NOMO-1 (cell line): ENCODE measurements around the gene RIPOR1.
"Not testable (repeated sequence)": the region's sequence is repeated elsewhere in the genome, so short reads cannot be mapped to it uniquely, and the experiment has no call there.

Source experiments
- DNase-seq, 2 experiments: peaks; one replicate each; lab custom pipeline; 2025; ENCODE audit not compliant: unreplicated experiment in 2 of 2; lab: John Stamatoyannopoulos, UW

The RIPOR1 gene, protein sequence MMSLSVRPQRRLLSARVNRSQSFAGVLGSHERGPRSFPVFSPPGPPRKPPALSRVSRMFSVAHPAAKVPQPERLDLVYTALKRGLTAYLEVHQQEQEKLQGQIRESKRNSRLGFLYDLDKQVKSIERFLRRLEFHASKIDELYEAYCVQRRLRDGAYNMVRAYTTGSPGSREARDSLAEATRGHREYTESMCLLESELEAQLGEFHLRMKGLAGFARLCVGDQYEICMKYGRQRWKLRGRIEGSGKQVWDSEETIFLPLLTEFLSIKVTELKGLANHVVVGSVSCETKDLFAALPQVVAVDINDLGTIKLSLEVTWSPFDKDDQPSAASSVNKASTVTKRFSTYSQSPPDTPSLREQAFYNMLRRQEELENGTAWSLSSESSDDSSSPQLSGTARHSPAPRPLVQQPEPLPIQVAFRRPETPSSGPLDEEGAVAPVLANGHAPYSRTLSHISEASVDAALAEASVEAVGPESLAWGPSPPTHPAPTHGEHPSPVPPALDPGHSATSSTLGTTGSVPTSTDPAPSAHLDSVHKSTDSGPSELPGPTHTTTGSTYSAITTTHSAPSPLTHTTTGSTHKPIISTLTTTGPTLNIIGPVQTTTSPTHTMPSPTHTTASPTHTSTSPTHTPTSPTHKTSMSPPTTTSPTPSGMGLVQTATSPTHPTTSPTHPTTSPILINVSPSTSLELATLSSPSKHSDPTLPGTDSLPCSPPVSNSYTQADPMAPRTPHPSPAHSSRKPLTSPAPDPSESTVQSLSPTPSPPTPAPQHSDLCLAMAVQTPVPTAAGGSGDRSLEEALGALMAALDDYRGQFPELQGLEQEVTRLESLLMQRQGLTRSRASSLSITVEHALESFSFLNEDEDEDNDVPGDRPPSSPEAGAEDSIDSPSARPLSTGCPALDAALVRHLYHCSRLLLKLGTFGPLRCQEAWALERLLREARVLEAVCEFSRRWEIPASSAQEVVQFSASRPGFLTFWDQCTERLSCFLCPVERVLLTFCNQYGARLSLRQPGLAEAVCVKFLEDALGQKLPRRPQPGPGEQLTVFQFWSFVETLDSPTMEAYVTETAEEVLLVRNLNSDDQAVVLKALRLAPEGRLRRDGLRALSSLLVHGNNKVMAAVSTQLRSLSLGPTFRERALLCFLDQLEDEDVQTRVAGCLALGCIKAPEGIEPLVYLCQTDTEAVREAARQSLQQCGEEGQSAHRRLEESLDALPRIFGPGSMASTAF

DNA sequence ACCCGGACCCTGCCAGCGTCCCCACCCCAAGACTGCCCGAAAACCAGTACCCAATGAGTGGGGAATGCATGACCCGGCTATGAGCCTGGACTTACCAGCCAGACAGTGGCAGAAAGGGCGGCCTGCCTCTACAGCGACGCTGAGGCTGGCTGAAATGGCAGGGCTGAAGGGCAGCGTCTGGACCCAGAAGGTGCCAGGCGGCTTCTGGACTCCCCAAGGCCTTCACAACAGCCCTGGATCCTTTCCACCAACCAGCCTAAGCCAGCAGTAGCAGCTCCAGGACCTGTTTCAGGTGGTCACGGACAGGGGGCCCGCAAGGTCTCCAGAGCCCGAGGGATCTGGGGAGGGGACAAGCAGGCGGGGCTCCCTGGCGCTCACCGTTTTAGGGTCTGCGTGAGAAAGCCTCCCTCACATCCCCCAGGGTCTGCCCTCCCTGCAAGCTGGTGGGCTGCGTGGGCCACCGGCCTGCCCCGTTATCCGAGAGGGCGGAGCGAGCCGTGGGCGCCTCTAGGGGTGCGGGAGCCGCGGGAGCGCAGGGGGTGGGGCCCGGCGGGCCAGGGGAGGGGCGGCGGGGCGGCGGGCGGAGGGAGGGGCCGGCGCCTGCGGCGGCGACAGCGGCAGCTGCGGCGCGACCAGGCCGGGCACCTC lies at the start of gene RIPOR1:
TSS of gene RIPOR1 (plus strand) at position 608 of the 648 bp plus-strand sequence. CDS start 9,618 bp downstream, outside the sequence.
- no peak for DNase-seq

DNA sequence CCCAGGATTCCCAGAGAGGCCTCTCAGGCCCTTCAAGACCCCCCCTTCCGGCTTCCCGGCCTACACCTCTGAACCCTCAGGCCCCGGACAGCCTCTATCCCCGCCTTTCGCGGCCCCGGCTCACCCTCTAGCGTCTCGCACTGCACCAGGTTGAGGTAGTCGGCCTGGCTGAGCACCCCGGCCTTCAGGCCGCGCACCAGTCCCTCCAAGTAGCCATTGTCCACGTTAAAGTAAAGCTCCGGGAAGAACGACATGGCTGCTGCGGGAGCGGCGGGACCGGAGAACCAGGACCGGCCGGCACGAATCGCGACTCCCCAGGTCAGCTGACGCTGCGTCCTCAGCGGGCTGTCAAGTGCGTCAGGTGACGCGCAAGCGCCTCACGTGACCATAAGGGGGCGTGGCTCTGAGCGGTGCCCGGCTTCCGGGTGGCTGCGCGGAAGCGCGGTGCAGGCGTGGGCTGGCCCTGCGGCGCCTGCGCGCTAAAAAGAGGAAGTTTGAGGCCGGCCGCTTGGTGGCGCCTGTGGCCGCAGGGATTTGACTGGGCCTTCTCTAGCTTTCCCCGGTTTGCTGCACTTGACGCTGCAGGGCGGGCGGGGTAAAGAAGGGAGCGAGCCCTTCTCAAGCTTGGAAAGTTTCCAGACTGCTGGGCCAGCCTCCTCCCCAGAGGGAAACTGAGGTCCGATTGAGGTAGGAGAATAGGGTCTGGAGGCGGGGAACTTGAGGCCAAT lies 47.6 kb upstream of the RIPOR1 start, which contains the start of gene ATP6V0D1:
TSS of gene ATP6V0D1 (minus strand) at position 325 of the 728 bp plus-strand sequence. CDS start at position 254, 71 bp downstream.
- peak; percentile 95 to 99 for DNase-seq

DNA sequence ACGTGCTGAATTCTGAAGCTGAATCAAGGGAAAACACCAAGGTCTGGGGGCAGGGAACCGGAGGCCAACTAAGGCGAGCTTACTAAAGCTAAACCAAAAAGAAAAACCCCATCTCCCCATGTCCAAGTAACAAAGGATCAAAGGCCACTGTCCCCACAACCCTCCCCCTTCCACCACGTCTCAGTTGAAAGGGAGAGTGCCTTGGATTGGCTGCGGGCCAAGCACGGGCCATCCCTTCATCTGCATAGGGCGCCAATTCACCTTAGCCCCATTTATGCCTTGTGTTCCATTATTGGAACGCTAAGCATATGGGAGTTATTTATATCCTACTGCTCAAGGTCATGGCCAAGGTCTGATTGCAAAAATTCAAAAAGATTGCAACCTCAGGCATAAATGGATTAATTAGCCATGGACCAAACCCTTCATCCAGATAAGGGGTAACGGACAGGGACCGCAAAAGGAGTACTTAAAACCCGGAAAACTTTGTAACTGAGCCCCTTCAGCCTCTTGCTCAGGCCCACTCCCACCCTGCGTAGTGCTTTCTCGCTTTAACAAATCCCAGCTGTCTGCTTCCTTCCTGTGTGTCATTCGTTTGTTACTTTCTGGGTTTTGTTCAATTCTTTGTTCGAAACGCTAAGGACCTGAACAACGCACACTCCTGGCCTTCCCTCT lies 46.9 kb upstream of the RIPOR1 start:
- peak in 1 of 2 experiments; percentile 43 for DNase-seq

DNA sequence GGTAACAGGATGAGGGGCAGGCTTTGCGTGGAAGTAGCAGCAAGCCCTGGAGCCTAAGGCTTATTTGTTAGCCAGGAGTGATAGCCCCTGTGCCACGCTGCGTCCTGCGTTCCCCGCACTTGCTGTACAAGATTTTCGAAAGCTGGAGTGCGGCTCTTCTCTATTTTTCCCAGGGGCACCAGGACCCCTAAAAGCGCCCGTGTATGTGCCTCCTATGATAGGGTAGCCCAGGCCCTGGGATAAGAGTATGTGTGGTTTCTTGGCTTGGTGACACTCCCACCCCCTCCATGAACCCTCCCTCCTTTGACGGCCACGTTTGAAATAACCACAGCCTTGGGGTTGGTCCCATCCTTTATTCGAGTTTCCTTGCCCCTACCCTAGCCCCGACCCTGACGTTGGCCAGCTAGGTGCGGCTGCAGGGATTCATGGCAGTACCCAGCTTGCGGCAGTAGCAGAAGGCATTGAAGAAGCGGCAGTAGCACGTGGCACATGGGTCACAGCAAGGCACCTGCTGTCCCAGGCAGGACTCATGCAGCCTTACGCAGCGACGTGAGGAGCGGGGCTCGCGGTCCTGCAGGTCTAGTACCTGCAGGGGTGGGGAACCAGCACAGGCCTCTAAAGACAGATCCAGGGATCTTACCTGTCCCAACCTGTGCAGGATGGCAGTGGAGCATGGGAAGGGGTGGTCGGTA lies 46.2 kb upstream of the RIPOR1 start:
- no peak for DNase-seq

DNA sequence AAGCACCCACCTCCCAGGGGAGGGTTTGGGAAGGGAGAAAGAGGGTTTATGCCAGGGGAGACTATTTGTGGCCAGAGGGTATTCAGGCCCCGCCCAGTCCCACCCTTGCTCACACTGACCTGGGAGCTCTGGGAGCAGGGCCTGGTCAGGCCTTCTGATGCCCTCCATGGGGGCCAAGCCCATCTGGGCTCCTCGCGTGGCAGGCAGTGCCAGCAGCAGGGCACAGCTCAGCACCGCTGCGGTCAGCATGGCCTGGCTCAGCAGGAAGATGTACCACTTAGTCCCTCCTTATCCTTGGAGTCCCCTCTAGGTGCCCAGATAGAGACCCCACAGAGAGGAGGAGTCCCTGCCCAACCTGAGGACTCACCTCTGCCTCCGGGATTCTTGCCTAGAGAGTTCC lies 45.5 kb upstream of the RIPOR1 start, which contains the start of gene AGRP:
TSS of gene AGRP (minus strand) at position 398 of the 400 bp plus-strand sequence. CDS start at position 249, 149 bp downstream.
- DNase-seq: no peak

DNA sequence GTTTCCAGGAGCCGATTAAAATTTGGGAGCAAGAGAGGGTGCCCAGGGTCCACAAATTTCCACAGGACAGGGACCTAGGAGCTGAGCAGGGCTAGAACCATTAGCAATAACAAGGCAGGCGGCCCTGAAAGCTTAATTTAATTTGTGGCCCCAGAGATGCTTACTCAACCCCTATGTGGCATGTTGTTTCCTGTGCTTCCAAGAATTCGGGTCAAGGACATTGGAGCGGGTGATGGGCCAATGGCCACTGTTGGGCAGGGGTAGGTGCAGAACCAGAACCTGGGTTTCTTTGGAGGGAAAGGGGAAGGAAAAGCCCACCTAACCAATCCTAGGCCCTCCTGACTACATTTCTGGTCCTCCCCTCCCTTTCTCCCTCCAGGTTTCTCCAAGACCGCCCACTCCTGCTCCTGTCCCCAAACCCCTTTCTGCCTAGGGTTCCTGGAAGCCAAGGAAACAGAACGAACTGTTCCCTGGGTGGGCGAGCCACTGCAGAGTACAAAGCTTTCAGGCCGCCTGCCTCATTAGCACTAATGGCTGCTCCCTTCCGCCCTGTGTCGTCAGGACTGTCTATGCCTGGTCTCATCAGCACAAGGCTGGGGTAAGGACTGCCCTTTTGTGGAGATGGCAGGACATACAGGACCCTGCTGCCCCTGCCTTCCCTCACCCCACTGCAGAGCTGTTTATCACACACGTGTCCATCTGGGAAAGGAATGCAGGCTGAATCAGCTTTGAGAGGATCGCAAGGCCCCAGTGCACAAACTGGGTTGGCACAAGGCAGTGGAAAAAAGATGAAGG lies 44.7 kb upstream of the RIPOR1 start:
- DNase-seq: no peak

DNA sequence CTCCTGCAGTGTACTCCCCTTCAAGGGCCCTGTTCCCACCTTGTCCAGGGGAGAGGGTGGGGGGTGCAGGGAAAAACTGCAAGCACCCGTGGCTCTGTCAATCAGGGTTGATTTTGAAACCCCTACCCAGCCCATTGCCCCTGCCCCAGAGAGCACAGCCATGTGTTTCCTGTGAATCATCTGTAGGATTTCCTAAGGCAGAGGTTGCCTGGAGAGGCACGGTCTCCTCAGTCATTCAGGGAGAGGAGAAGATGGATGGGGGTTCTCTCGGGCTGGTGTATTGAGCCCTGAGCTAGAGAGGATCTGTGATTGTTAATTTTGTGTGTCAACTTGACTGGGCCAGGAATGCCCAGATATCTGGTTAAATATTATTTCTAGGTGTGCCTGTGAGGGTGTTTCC lies 41.8 kb upstream of the RIPOR1 start:
- DNase-seq: peak in 1 of 2 experiments; percentile 17

DNA sequence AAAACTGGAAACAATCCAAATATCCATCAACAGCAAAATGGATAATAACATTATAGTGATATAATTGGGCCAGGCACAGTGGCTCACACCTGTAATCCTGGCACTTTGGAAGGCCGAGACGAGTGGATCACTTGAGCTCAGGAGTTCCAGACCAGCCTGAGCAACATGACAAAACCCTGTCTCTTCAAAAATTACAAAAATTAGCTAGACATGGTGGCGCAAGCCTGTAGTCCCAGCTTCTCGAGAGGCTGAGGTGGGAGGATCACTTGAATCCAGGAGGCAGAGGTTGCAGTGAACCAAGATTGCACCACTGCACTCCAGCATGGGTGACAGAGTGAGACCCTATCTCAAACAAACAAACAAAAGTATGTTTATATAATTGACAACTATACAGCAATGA lies 41.1 kb upstream of the RIPOR1 start:
- DNase-seq: not testable (repeated sequence)

DNA sequence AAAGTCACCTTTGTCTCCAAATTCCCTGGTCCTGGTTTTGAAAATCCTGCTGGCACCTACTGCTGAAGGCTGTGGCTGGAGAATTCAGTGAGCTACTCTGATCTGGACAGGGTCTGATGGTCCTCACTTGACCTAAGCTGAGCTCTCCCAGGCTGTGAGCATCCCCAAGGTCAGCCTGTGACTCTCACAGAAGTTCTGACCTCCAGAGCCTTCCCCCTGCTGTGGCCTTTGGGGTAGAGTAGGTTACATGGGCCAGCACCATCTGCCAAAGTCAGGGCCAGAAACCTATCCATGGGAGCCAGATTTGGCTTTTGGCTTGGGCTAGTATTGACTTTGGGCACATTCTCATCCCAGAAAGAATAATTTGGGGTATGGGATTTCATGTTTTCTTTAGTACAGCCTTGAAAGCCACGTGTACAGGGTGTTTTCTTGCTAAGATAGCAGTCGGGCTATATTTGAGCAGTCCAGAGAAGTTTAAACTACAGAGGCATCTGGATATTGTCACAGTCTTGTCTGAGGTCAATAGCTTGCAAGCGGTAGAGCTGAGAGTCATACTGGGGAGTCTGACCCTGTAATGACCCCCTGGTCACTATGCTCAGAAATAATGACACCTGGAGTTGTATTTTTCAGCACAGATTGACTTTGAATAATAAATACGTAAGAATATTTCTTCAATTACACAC lies 39.1 kb upstream of the RIPOR1 start:
- DNase-seq: no peak

DNA sequence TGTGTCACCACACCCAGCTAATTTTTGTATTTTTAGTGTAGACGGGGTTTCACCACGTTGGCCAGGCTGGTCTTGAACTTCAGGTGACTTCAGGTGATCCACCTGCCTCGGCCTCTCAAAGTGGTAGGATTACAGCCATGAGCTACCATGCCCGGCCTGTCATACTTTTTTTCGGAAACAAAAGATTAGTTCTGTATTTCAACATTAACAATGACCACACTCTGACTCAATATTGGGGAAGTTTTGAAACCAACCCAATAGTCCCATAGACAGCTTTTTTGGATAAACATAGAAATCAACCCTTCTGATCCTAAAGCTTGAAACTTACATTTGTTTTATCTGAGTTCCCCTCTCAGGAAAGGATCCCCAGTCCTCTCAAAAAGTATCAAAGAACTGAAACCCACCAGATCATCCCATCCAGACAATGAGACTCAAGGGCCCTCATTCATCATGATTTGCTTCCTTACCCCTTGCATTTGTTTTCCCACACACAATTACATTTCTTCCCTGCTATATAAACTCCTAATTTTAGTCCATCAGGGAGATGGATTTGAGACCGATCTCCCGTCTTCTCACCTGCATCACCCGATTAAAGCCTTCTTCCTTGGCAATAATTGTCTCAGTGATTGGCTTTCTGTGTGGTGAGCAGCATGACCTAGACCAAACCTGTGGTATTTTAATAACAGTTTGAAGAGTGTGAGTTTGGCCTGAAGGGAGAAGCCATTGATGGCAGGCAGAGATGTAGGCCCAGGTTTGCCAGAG lies 38.1 kb upstream of the RIPOR1 start:
- DNase-seq: peak; percentile 47 to 86

DNA sequence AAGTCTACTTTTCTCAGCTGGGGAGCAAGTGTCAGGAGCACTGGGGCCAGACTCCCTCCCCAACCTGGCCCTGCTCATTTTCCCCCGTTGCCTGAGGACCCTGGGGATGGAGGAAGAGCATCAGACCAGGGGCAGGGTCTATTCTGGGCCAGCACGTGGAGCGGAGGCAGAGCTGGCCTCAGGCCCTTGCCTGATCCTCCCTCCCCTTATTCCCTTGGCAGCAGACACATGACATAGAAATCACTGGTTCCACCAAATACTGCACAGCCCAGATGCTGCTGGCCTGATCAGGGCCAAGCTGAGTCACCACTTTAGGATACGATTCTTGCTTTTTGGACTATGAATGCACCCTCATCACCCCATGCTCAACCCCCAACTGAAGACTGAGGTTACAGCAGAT lies 29.5 kb upstream of the RIPOR1 start:
- no peak for DNase-seq

DNA sequence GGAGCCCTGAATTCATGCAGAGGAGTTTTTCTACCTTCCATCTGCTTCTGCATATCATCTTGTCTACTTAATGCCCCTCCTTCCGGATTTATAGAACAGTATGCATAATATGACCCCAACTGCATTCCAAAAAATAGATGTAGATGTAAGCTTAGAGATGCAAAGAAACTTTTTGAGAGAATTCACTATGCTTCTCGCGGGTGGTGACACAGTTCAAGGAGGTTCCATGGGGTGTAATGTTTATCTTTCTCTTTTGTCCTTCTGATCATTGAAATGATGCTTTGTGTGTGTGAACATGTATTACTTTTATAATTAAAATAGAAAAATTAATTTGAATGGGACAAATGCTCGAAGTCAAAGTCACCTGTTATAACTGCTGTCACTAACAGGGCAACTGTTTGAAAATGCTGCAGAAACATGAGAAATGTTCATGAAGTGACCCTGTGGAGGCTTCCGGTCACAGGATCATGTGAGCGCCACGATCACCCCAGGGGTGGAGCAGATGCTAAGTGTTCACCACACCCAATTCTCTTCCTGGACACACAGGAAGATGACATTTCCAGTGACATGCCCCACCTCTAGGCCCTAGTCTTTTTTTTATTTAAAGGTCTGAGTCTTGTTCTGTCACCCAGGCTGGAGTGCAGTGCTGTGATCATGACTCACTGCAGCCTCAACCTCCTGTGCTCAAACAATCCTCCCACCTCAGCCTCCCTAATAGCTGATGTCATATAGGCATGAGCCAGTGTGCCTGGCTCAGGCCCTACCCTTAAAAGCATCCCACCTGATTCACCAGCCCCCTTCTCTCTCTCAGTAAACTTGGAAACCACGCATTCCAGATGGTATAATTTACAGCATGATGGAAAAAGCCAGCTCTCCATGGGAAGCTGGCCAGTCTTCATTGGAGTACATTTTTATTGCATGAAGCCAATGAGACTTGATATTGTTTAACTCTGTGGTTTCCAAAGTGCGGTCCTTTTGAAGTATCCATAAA lies 24.3 kb upstream of the RIPOR1 start:
- peak; percentile 71 to 76 for DNase-seq

DNA sequence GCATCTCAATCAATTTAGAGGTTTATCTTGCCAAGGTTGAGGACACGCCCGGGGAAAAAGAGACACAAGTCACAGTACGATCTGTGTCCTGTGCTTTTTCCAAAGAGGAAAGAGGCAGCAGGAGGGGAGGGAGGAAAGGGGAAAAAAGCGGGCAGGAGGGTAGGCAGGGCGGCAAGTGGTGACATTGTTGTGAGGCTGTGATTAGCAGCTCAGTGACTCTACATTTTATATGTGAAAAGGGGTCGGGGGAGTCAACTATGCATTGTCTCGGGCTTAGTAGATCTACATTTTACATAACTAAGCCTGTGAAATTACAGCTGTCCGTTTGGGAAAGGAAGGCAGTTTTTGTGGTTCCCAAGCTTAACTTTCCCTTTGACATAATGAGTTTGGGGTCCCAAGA lies 22.2 kb upstream of the RIPOR1 start:
- no peak for DNase-seq

DNA sequence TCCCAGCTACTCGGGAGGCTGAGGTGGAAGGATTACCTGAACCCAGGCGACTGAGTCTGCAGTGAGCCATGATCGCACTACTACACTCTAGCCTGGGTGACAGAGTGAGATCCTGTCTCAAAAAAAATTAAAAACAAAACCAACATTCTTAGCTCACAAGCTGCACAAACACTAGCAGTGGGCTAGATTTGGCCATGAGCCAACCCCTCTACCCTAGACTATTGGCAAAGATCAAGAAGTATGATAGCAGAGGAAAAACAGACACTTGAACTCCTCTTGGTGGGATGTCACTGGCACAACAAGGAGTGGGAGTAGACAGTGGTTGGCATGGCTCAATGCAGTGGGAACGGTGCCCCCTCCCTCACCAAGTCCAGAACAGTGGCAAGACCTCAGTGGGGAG lies 19.6 kb upstream of the RIPOR1 start:
- no peak for DNase-seq

DNA sequence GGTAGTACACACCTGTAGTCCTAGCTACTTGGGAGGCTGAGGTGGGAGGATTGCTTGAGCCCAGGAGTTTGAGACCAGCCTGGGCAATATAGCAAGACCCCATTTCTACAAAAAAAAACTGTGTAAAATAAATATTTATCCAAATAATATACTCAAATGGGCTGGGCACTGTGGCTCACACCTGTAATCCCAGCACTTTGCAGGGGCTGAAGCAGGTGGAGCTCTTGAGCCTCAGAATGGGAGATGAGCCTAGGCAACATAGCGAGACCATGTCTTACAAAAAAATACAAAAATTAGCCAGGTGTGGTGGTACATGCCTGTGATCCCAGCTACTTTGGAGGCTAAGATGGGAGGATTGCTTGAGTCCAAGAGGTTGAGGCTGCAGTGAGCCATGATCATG lies 14.7 kb upstream of the RIPOR1 start:
- DNase-seq: not testable (repeated sequence)
